A673 (cell line): ENCODE results near the gene IL22RA1. TPM values are rescaled to one million over a fixed set of nuclear protein-coding genes. Genes with fewer than 3 reads are reported as not detected.

Experiments used
- BruUV-seq: library from RNA; stranded (reverse); fragments of 400-500 nt; replicated peaks from 2 replicates; lab custom pipeline; 2021; lab: Mats Ljungman, UMichigan
- CTCF ChIA-PET: fragments of 300-600 bp; sonication (Branson Sonifier 250); formaldehyde crosslinking; loops from one replicate; lab custom pipeline; 2022; ENCODE audit warnings: antibody characterized with exemption; lab: Charles Lee
- POLR2A ChIA-PET: fragments of 300-600 bp; sonication (Branson Sonifier 250); formaldehyde crosslinking; loops from one replicate; lab custom pipeline; 2022; ENCODE audit warnings: antibody characterized with exemption; ENCODE audit not compliant: low non-redundant PET; lab: Charles Lee
- DNase-seq: peaks from one replicate; pipeline ENCODE4 v3.0.0-alpha.2; 2015; ENCODE audit warnings: low spot score
- H3K27ac ChIP-seq: fragments of 200-600 bp; sonication (generic); 2 replicates; pipeline ENCODE4 v1.5.1; 2016; ENCODE audit warnings: mixed run types, low read depth, mild to moderate bottlenecking, mixed read lengths, antibody characterized with exemption, low read length; ENCODE audit not compliant: poor library complexity, severe bottlenecking
- H3K27me3 ChIP-seq: fragments of 200-600 bp; sonication (generic); replicated peaks from 2 replicates; pipeline ENCODE4 v1.6.1; 2017; ENCODE audit warnings: mixed run types, low read depth, mild to moderate bottlenecking, mixed read lengths, antibody characterized with exemption, low read length; ENCODE audit not compliant: insufficient read depth, poor library complexity
- H3K36me3 ChIP-seq: fragments of 200-600 bp; sonication (generic); 2 replicates; pipeline ENCODE4 v1.6.1; 2016; ENCODE audit warnings: mixed run types, mild to moderate bottlenecking, mixed read lengths, antibody characterized with exemption, low read length; ENCODE audit not compliant: insufficient read depth, poor library complexity, severe bottlenecking
- H3K4me1 ChIP-seq: fragments of 200-600 bp; sonication (generic); 2 replicates; pipeline ENCODE4 v1.6.1; 2017; ENCODE audit warnings: mixed run types, mild to moderate bottlenecking, mixed read lengths, antibody characterized with exemption, low read length; ENCODE audit not compliant: insufficient read depth, poor library complexity, severe bottlenecking
- H3K4me3 ChIP-seq: fragments of 200-600 bp; sonication (generic); 2 replicates; pipeline ENCODE4 v1.5.1; 2016; ENCODE audit warnings: low read depth, mixed run types, mild to moderate bottlenecking, mixed read lengths, low read length; ENCODE audit not compliant: poor library complexity, severe bottlenecking
- H3K9me3 ChIP-seq: fragments of 200-600 bp; sonication (generic); 2 replicates; pipeline ENCODE4 v1.6.1; 2016; ENCODE audit warnings: mixed run types, low read depth, mild to moderate bottlenecking, mixed read lengths, antibody characterized with exemption, low read length; ENCODE audit not compliant: poor library complexity, severe bottlenecking
- CTCF ChIP-seq: fragments of 300-800, 200-600 bp; sonication (generic); conservative IDR thresholded peaks from 2 replicates; pipeline ENCODE4 v1.5.1; 2017; ENCODE audit warnings: low read depth, mild to moderate bottlenecking, antibody characterized with exemption, low read length, moderate library complexity, mixed read lengths
- EZH2 ChIP-seq: fragments of 200-600 bp; sonication (generic); IDR thresholded peaks from 2 replicates; pipeline ENCODE4 v1.6.1; 2017; ENCODE audit warnings: borderline replicate concordance, low read depth, mild to moderate bottlenecking, mixed read lengths, antibody characterized with exemption, low read length; ENCODE audit not compliant: poor library complexity, severe bottlenecking
- intact Hi-C: fragments of 100-400 bp; cut with micrococcal nuclease; formaldehyde crosslinking; loops from one replicate; pipeline ENCODE4 v1.10.0; 2022; ENCODE audit not compliant: unreplicated experiment
- total RNA-seq: library from RNA; stranded (reverse); gene quantifications from 2 replicates; pipeline ENCODE4 v1.2.3, GENCODE V29; 2021

Gene IL22RA1
- total RNA-seq, 1 experiment from 2014 or later = 0.24 TPM

- no peak overlapping the region for H3K27ac ChIP-seq
- no peaks in the 10 kb centered on the region for H3K9me3 ChIP-seq
- no peak for DNase-seq
- no peak overlapping the region for H3K4me3 ChIP-seq
- H3K27me3 ChIP-seq = no peaks in the 10 kb centered on the region
- TF ChIP-seq CTCF (no peak), EZH2 (no peak)
- H3K36me3 ChIP-seq = no peaks in the 10 kb centered on the region
- CTCF ChIA-PET = no interaction called here
- POLR2A ChIA-PET = no interaction called here
- BruUV-seq = no TSS peak
- intact Hi-C loops = loop anchor here (5.0 kb wide), 1 partner anchor 123 kb away; no protein-coding TSS in a partner anchor
- H3K4me1 ChIP-seq = no peaks in the 10 kb centered on the region
Observed at GRCh38 chr1:24074196-24074595, 68.7 kb downstream of the IL22RA1 start.

- ChIA-PET CTCF (interaction anchor here (0.9 to 1.7 kb wide), 3 partner anchors 11 to 78 kb away, joined by 3 to 6 read pairs (median 4); no protein-coding TSS in a partner anchor), POLR2A (interaction anchor here (0.6 kb wide), 1 partner anchor 739 kb away, joined by 8 read pairs; no protein-coding TSS in a partner anchor)
- Histone ChIP-seq H3K9me3 (no peaks in the 10 kb centered on the region), H3K27ac (no peak overlapping the region), H3K4me1 (no peaks in the 10 kb centered on the region), H3K36me3 (no peaks in the 10 kb centered on the region), H3K4me3 (no peak overlapping the region), H3K27me3 (no peaks in the 10 kb centered on the region)
- intact Hi-C loops = loop anchor here (2.0 to 5.0 kb wide), 3 partner anchors 41 to 319 kb away; partner anchors contain the start of gene MYOM3
- DNase-seq = no peak
- no TSS peak for BruUV-seq
- no peak for TF ChIP-seq CTCF
- no peak for TF ChIP-seq EZH2
Observed at GRCh38 chr1:24071941-24072340, 71.0 kb downstream of the IL22RA1 start.

- Histone ChIP-seq H3K4me1 (no peaks in the 10 kb centered on the region), H3K9me3 (no peaks in the 10 kb centered on the region), H3K27me3 (no peaks in the 10 kb centered on the region), H3K27ac (no peak overlapping the region), H3K4me3 (no peak overlapping the region), H3K36me3 (no peaks in the 10 kb centered on the region)
- ChIA-PET POLR2A (no interaction called here), CTCF (interaction anchor here (0.6 to 1.7 kb wide), 7 partner anchors 10 to 322 kb away, joined by 3 to 6 read pairs (median 4); no protein-coding TSS in a partner anchor)
- no TSS peak for BruUV-seq
- intact Hi-C loops = loop anchor here (2.0 to 5.0 kb wide), 3 partner anchors 42 to 320 kb away; partner anchors contain the start of gene MYOM3
- DNase-seq = peak; percentile 88
- TF ChIP-seq EZH2 (no peak), CTCF (peak; percentile 95)
Observed at GRCh38 chr1:24070821-24071393, 72.0 kb downstream of the IL22RA1 start.
